HG03460 (cell line): ENCODE data around the gene SP2.
"Not testable (repeated sequence)": the region's sequence is repeated elsewhere in the genome, so short reads cannot be mapped to it uniquely, and the experiment has no call there.

Experiments
- ATAC-seq: cut with Tn5 transposase; IDR thresholded peaks from one replicate; pipeline ENCODE4 v1.9.1; 2021; ENCODE audit not compliant: unreplicated experiment

SP2 gene

GRCh38 chr17:47917581-47917980 is 21.5 kb downstream of the SP2 start:
- ATAC-seq, result no peak

GRCh38 chr17:47918006-47918405 is 22.0 kb downstream of the SP2 start:
- no peak for ATAC-seq

GRCh38 chr17:47918991-47919390 is 23.0 kb downstream of the SP2 start:
- ATAC-seq, result no peak

GRCh38 chr17:47919889-47920288 is 23.9 kb downstream of the SP2 start:
- not testable (repeated sequence) for ATAC-seq

- ATAC-seq, result no peak
Observed at GRCh38 chr17:47924785-47925677, 29.0 kb downstream of the SP2 start.

- ATAC-seq, result no peak
Observed at GRCh38 chr17:47925678-47925988, 29.6 kb downstream of the SP2 start.

GRCh38 chr17:47927821-47928400 is 31.9 kb downstream of the SP2 start:
- ATAC-seq, result no peak

GRCh38 chr17:47928415-47928814 is 32.4 kb downstream of the SP2 start:
- no peak for ATAC-seq

- no peak for ATAC-seq
Observed at GRCh38 chr17:47929218-47930000, 33.4 kb downstream of the SP2 start.

- ATAC-seq, result no peak
Observed at GRCh38 chr17:47931848-47932247, 35.8 kb downstream of the SP2 start.

- ATAC-seq, result no peak
Observed at GRCh38 chr17:47934856-47935255, 38.8 kb downstream of the SP2 start.

- not testable (repeated sequence) for ATAC-seq
Observed at GRCh38 chr17:47935468-47935867, 39.4 kb downstream of the SP2 start.

GRCh38 chr17:47935961-47936360 is 39.9 kb downstream of the SP2 start:
- ATAC-seq, result no peak

GRCh38 chr17:47937941-47938340 is 41.9 kb downstream of the SP2 start:
- ATAC-seq, result no peak

GRCh38 chr17:47941246-47942095 is 45.4 kb downstream of the SP2 start, which contains the start of gene PNPO:
PNPO (plus strand) TSS chr17:47941571; CDS start chr17:47941676, 105 bp downstream.
- peak; percentile 84 for ATAC-seq

- no peak for ATAC-seq
Observed at GRCh38 chr17:47942096-47942510, 46.1 kb downstream of the SP2 start.

GRCh38 chr17:47942568-47942967 is 46.5 kb downstream of the SP2 start:
- no peak for ATAC-seq

- ATAC-seq, result no peak
Observed at GRCh38 chr17:47945080-47945479, 49.0 kb downstream of the SP2 start.

- no peak for ATAC-seq
Observed at GRCh38 chr17:47945529-47946508, 49.8 kb downstream of the SP2 start.

- no peak for ATAC-seq
Observed at GRCh38 chr17:47946516-47946915, 50.5 kb downstream of the SP2 start.
